Small intestine (tissue), 7 donors: ENCODE results near the gene CLMN. TPM values are rescaled to one million over a fixed set of nuclear protein-coding genes. Genes with fewer than 3 reads are reported as not detected.

Source experiments
- DNase-seq, 2 donors: peaks; one replicate each; pipeline versions ENCODE4 v3.0.0 to v3.0.0-alpha.2; 2013
- FAIRE-seq: peaks from 2 replicates; lab custom pipeline; 2012; peaks lifted over from hg19 to GRCh38; lab: Jason Lieb, UNC
- H3K27ac ChIP-seq, 3 donors: one replicate each; pipeline ENCODE4 v1.5.1; 2013; ENCODE audit warnings: low read length in 2 of 3, mild to moderate bottlenecking in 2 of 3, control low read depth in 1 of 3, inconsistent platforms in 1 of 3, low read depth in 1 of 3, moderate library complexity in 1 of 3
- H3K27me3 ChIP-seq, 3 donors: one replicate each; pipeline ENCODE4 v1.6.1; 2013; ENCODE audit warnings: low read length in 3 of 3, inconsistent platforms in 1 of 3; ENCODE audit not compliant: control insufficient read depth in 3 of 3, insufficient read depth in 3 of 3
- H3K36me3 ChIP-seq, 3 donors: one replicate each; pipeline ENCODE4 v1.6.1; 2013; ENCODE audit warnings: low read length in 3 of 3, inconsistent platforms in 1 of 3, low read depth in 1 of 3, mild to moderate bottlenecking in 1 of 3, moderate library complexity in 1 of 3; ENCODE audit not compliant: control insufficient read depth in 3 of 3, insufficient read depth in 2 of 3
- H3K4me1 ChIP-seq, 3 donors: one replicate each; pipeline ENCODE4 v1.6.1; 2013; ENCODE audit warnings: low read length in 2 of 3, inconsistent platforms in 1 of 3, low read depth in 1 of 3, mild to moderate bottlenecking in 1 of 3, moderate library complexity in 1 of 3; ENCODE audit not compliant: control insufficient read depth in 3 of 3, insufficient read depth in 2 of 3
- H3K4me3 ChIP-seq, 3 donors: one replicate each; pipeline ENCODE4 v1.5.1; 2013; ENCODE audit warnings: low read length in 3 of 3, control low read depth in 1 of 3, inconsistent platforms in 1 of 3, low read depth in 1 of 3, mild to moderate bottlenecking in 1 of 3, moderate library complexity in 1 of 3
- H3K9me3 ChIP-seq, 2 donors: one replicate each; pipeline ENCODE4 v1.6.1; 2013; ENCODE audit warnings: low read depth in 1 of 2, low read length in 1 of 2; ENCODE audit not compliant: control insufficient read depth in 2 of 2, insufficient read depth in 1 of 2
- WGBS, 3 donors: extraction: QIAGEN DNeasy Blood & Tissue Kit; methylation state at CpG; one replicate each; pipeline ENCODE4 v1.1.7; 2013; 5-methylcytosine and 5-hydroxymethylcytosine counted together
- polyA plus RNA-seq, 4 donors: library from polyadenylated mRNA; stranded (reverse) in 3 of 4; unstranded in 1 of 4; fragments of 200-250 nt in 3 of 4; fragments of 120-200 nt in 1 of 4; gene quantifications; one replicate each; pipeline versions ENCODE4 v1.2.1 to v1.2.3, GENCODE V29; 2013
- donor health status: healthy with polysubstance abuse.
- donor health status: control.
- donor health status: control.
- donor health status: Bipolar disorder and iron deficiency.
- donor health status: healthy.

Gene CLMN
- polyA plus RNA-seq, 4 donors: 2.9 to 25.0 (median 5.7) TPM

- DNase-seq (peak; percentile 52 to 66), FAIRE-seq (no peak)
- Histone ChIP-seq H3K27ac (peak overlapping the region in 2 of 3 donors; percentile 15 to 91), H3K36me3 (no peaks in the 10 kb centered on the region), H3K4me1 (peaks cover 2 to 37% (median 5%) of the 10 kb centered on the region in 3 donors), H3K9me3 (peaks cover 0 to 2% of the 10 kb centered on the region in 2 donors), H3K4me3 (no peak overlapping the region), H3K27me3 (no peaks in the 10 kb centered on the region)
- 54 to 68% (median 57%) methylated on average over 7 of the region's 7 CpGs for WGBS, 3 donors
Measured at GRCh38 chr14:95275494-95275893, 44.2 kb downstream of the CLMN start.

- Histone ChIP-seq H3K27ac (peak overlapping the region in 2 of 3 donors; percentile 91 to 95), H3K4me3 (no peak overlapping the region), H3K9me3 (peaks cover 0 to 2% of the 10 kb centered on the region in 2 donors), H3K27me3 (no peaks in the 10 kb centered on the region), H3K36me3 (peaks cover 0 to under 1% (median 0%) of the 10 kb centered on the region in 3 donors), H3K4me1 (peaks cover 2 to 37% (median 5%) of the 10 kb centered on the region in 3 donors)
- 76 to 89% (median 87%) methylated on average over 6 of the region's 6 CpGs for WGBS, 3 donors
- no peak for DNase-seq
- FAIRE-seq: no peak
Measured at GRCh38 chr14:95274874-95275273, 44.8 kb downstream of the CLMN start.

GRCh38 chr14:95274279-95274678 is 45.4 kb downstream of the CLMN start:
- DNase-seq (peak; percentile 61 to 70), FAIRE-seq (no peak)
- peaks cover 2 to 37% (median 5%) of the 10 kb centered on the region in 3 donors for H3K4me1 ChIP-seq
- peak overlapping the region; percentile 59 to 95 (median 91) for H3K27ac ChIP-seq
- H3K27me3 ChIP-seq: no peaks in the 10 kb centered on the region
- peaks cover 0 to 2% of the 10 kb centered on the region in 2 donors for H3K9me3 ChIP-seq
- 64 to 72% (median 65%) methylated on average over 7 of the region's 7 CpGs for WGBS, 3 donors
- peaks cover 0 to 4% (median 0%) of the 10 kb centered on the region in 3 donors for H3K36me3 ChIP-seq
- H3K4me3 ChIP-seq: no peak overlapping the region

- DNase-seq (peak; percentile 93 to 97), FAIRE-seq (no peak)
- no peaks in the 10 kb centered on the region for H3K27me3 ChIP-seq
- H3K9me3 ChIP-seq: no peaks in the 10 kb centered on the region
- H3K4me1 ChIP-seq: peaks cover 2 to 37% (median 5%) of the 10 kb centered on the region in 3 donors
- H3K4me3 ChIP-seq: no peak overlapping the region
- peaks cover 0 to 4% (median 0%) of the 10 kb centered on the region in 3 donors for H3K36me3 ChIP-seq
- 21 to 59% (median 41%) methylated on average over 17 of the region's 17 CpGs for WGBS, 3 donors
- peak overlapping the region; percentile 77 to 95 (median 91) for H3K27ac ChIP-seq
Measured at GRCh38 chr14:95273001-95273978, 46.4 kb downstream of the CLMN start.

DNA sequence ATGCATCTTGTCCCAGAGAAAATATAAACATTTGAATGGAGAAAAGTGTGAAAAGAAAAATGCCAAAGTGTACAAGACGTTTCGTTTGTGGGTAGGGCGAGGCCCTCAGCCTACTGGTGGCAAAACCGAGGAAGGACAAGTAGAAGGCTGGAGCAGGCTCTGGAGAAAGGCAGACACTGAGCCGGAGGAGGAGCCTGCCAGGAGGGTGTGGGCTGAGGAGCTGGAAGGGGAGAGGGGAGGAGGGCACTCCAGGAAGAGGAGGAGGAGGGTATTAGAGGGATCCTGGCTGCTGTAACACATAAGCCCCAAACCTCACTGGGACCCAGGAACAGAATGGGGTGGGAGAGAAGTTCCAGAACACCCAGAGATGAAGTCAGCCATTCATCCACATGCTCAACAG is 47.7 kb downstream of the CLMN start:
- Histone ChIP-seq H3K4me1 (peaks cover 2 to 34% (median 5%) of the 10 kb centered on the region in 3 donors), H3K27me3 (no peaks in the 10 kb centered on the region), H3K4me3 (no peak overlapping the region), H3K36me3 (peaks cover 0 to 4% (median 0%) of the 10 kb centered on the region in 3 donors), H3K27ac (peak overlapping the region; percentile 65 to 91 (median 77)), H3K9me3 (no peaks in the 10 kb centered on the region)
- DNase-seq: no peak
- 78 to 84% (median 80%) methylated on average over 5 of the region's 5 CpGs for WGBS, 3 donors
- no peak for FAIRE-seq

- peaks cover 0 to 4% (median 0%) of the 10 kb centered on the region in 3 donors for H3K36me3 ChIP-seq
- WGBS, 3 donors: 77 to 84% (median 77%) methylated on average over 2 of the region's 2 CpGs
- FAIRE-seq: no peak
- no peak overlapping the region for H3K4me3 ChIP-seq
- no peaks in the 10 kb centered on the region for H3K9me3 ChIP-seq
- peaks cover 5 to 37% (median 5%) of the 10 kb centered on the region in 3 donors for H3K4me1 ChIP-seq
- H3K27me3 ChIP-seq: no peaks in the 10 kb centered on the region
- no peak for DNase-seq
- no peak overlapping the region for H3K27ac ChIP-seq
Measured at GRCh38 chr14:95270203-95270602, 49.5 kb downstream of the CLMN start.

- no peak for DNase-seq
- H3K27ac ChIP-seq: no peak overlapping the region
- FAIRE-seq: no peak
- peaks cover 5 to 34% (median 7%) of the 10 kb centered on the region in 3 donors for H3K4me1 ChIP-seq
- H3K4me3 ChIP-seq: no peak overlapping the region
- no peaks in the 10 kb centered on the region for H3K27me3 ChIP-seq
- no peaks in the 10 kb centered on the region for H3K9me3 ChIP-seq
- peaks cover 0 to 4% (median 0%) of the 10 kb centered on the region in 3 donors for H3K36me3 ChIP-seq
- 88 to 100% (median 100%) methylated on average over 2 of the region's 2 CpGs for WGBS, 3 donors
Measured at GRCh38 chr14:95269493-95269892, 50.2 kb downstream of the CLMN start.

GRCh38 chr14:95268350-95268749 is 51.4 kb downstream of the CLMN start:
- no peaks in the 10 kb centered on the region for H3K9me3 ChIP-seq
- H3K36me3 ChIP-seq: peaks cover 0 to 6% (median 0%) of the 10 kb centered on the region in 3 donors
- no peak overlapping the region for H3K27ac ChIP-seq
- FAIRE-seq (no peak), DNase-seq (no peak)
- peaks cover 5 to 27% (median 5%) of the 10 kb centered on the region in 3 donors for H3K4me1 ChIP-seq
- H3K4me3 ChIP-seq: no peak overlapping the region
- H3K27me3 ChIP-seq: no peaks in the 10 kb centered on the region
